HG03565 (cell line): ENCODE results near the gene ZDHHC23.

Experiments used
- ATAC-seq: cut with Tn5 transposase; IDR thresholded peaks from one replicate; pipeline ENCODE4 v1.9.1; 2021; ENCODE audit warnings: mild to moderate bottlenecking, moderate library complexity; ENCODE audit not compliant: unreplicated experiment

The ZDHHC23 gene, protein sequence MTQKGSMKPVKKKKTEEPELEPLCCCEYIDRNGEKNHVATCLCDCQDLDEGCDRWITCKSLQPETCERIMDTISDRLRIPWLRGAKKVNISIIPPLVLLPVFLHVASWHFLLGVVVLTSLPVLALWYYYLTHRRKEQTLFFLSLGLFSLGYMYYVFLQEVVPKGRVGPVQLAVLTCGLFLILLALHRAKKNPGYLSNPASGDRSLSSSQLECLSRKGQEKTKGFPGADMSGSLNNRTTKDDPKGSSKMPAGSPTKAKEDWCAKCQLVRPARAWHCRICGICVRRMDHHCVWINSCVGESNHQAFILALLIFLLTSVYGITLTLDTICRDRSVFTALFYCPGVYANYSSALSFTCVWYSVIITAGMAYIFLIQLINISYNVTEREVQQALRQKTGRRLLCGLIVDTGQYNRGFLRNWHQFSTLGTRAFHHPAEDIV

DNA sequence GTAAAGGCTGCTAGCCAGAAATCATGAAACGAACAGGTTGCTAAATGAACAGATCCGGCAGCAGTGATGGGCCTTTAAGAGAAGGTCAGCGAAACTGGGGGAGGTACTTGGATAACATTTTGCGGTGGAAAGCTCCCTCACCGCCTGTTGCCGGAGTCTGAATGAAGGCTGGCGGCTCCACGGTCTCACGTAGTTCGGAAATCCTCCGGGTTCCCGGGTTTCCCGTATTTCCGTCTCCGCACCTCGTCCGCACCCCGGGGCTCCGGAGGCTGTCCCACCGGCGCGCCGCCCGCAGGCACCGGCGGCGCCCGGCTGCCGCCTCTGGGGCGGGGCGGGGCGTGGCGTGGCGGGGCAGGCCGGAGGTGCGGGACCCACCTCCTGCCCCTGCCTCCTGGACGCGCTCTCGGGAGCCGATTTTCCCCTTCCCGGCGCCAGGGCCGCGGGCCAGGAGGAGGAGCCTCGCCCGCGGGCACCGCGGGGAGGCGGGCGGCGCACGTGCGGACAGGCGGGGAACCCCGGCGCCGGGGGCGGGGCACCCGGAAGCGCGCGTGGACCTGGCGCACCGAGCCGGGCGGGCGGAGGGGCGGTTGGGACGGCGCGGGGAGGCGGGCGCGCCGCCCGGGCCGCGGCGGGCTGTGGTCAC lies at the start of gene ZDHHC23:
Gene ZDHHC23 (plus strand): TSS at position 642 of the 643 bp plus-strand sequence. CDS start 790 bp downstream, outside the sequence.
- ATAC-seq = peak; percentile 57

GRCh38 chr3:113898892-113899291 lies 48.9 kb upstream of the ZDHHC23 start:
- ATAC-seq = no peak

DNA sequence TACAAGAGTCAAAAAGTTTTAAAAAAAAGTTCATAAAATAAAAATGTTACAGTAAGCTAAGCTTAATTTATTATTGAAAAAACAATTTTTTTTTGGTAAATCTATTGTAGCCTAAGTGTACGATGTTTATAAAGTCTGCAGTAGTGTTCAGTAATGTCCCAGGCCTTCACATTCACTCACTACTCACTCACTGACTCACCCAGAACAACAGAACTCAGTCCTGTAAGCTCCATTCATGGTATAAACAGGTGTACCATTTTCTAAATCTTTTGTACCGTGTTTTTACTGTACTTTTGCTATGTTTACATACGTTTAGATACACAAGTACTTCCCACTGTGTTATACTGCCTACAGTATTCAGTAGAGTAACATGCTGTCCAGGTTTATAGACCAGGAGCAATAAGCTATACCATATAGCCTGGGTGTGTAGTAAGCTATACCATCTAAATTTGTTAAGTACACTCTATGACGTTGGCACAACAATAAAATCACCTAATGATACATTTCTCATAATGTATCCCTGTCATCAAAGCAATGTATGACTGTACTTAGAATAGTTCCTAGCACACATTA lies 41.2 kb upstream of the ZDHHC23 start:
- ATAC-seq = no peak

GRCh38 chr3:113908133-113908532 lies 39.7 kb upstream of the ZDHHC23 start:
- no peak for ATAC-seq

DNA sequence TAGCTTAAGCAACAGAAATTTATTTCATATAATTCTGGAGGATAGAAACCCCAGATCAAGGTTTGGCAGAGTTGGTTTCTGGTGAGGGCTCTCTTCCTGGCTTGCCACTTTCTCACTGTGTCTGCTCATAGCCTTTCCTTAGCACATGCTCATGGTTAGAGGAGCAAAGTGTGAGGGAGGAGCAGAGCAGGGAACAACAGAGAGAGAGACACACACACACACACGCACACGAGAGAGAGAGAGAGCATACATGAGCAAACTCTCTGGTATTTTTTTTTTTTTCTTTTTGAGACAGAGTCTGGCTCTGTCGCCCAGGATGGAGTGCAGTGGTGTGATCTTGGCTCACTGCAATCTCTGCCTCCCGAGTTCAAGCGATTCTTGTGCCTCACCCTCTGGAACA lies 36.8 kb upstream of the ZDHHC23 start:
- no peak for ATAC-seq

GRCh38 chr3:113912552-113913236 lies 35.1 kb upstream of the ZDHHC23 start:
- ATAC-seq = peak; percentile 79

GRCh38 chr3:113914646-113915045 lies 33.2 kb upstream of the ZDHHC23 start:
- no peak for ATAC-seq

DNA sequence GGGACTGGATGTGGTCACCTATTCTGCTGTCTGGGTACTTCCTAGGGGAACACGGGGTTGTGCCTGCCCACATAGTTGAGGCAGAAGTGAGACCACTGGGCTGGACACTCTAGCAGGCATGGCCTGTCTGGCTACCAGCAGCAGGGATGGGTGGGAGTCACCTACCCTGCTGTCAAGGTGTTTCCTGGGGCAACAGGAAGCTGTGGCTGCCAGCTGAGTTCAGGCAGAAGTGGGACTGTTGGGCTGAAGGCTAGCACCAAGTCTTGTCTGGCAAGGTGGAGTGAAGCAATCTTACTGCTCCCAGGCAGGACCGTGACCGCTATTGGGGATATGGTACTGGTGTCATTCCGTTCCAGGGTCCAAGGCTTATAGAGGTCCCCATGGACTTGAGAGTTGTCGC lies 20.3 kb upstream of the ZDHHC23 start:
- no peak for ATAC-seq

DNA sequence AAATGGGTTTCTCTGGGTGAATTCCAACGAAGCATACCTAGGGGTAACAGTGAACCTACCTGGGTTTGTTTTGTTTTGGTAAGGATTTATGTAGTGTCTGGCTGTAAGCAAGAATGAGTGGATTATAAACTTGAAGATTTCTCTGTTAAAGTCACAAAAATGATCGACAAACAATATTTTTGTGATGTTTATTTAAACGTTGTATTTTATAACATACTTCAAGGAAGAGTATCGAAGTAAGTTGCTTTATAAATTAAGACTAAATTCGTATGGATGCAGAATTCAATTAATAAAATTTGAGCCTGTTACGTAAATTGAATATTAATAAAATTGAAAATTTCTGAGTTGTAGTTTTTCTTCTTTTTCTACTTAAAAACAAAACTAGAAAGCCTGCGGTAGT lies 982 bp upstream of the ZDHHC23 start:
- no peak for ATAC-seq

- ATAC-seq = peak; percentile 33
Observed at GRCh38 chr3:113948015-113948917, 453 bp downstream of the ZDHHC23 start.

DNA sequence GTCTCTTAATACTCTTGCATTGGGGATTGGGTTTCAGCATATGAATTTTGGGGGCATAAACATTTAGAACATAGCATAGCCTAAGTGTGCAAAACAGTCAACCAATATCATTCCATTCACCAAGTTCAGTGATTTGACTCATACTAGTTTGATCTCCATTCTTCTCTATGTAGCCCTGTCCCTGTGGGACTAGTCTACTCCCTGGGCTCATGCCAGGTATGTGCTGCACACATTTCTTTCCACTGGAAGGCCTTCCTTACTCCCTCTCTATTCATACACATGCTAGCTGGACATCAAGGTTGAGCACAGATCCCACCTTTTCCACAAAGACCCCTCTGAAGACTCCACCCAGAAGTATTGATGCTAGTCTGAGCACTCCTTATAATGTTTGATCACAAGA lies 5.1 kb downstream of the ZDHHC23 start:
- ATAC-seq = no peak

- ATAC-seq = no peak
Observed at GRCh38 chr3:113953677-113954076, 5.9 kb downstream of the ZDHHC23 start.

DNA sequence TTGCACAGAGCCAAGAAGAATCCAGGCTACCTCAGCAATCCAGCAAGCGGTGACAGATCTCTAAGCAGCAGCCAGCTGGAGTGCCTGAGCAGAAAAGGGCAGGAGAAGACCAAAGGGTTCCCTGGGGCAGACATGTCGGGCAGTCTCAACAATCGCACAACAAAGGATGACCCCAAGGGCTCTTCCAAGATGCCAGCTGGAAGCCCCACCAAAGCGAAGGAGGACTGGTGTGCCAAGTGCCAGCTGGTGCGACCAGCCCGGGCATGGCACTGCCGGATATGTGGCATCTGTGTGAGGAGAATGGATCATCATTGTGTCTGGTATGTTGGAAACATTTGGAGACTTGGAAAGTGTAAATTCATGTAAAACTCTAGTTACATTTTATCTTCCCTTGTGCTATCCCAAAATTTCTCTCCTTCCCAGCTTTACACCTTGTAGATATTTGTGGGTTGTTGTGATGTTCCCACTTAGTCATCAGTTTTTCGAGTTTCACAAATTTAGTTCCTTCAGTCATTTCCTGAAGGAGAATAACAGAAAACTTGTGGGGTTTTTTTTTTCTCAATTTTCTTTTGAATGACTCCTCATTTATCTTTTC lies 6.4 kb downstream of the ZDHHC23 start:
- ATAC-seq = no peak

DNA sequence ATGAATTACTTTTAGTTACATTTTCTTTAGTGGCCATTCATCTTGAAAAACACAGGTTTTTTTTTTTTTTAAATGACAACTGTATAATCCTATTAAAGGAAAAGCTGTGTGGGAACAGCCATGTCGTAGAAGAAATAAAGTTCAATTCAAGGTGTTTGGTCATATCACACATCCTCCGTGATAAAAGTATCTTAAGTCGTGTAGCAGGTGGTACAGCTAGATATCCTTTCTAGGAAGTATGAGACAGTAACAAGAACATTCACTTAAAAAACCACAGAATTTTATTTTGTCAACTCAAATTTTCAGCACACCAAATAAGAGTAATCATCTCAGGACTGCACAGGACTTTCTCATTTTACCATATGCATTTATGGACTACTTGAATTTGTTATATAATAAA lies 16.1 kb downstream of the ZDHHC23 start:
- ATAC-seq = no peak

GRCh38 chr3:113966172-113966571 lies 18.4 kb downstream of the ZDHHC23 start:
- ATAC-seq = no peak

DNA sequence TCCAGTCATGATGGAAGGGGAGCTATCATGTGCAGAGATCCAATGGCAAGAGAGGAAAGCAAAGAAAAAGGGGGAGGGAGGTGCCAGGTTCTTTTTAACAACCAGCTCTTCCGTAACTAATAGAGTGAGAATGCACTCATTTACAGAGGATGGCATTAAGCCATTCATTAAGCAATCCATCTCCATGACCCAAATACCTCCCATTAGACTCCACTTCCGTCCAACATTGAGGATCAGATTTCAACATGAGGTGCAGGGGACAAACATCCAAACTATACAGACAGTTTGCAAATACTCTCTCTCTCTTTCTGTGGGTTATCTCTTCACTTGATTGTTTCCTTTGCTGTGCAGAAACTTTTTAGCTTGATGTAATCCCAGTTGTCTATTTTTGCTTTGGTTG lies 21.2 kb downstream of the ZDHHC23 start:
- no peak for ATAC-seq

DNA sequence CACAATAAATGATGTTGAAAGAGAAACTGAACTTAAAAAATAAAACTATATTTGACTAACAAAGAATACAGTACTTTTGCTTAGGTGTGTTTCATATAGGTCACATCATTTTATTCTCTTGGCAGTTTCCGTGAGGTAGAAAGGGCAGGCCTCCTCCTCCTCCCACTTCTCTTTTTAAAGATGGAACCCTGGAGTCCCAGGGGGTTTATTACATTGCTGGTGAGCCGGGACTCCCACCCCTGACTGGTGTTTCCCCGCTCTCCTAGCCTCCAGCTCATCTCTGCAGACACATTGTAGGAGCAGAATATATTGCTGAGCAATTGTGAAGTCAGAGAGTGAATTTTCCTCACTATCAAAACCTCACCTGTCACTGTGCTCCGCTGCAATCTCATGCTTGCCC lies 30.0 kb downstream of the ZDHHC23 start:
- ATAC-seq = no peak

GRCh38 chr3:113979916-113980315 lies 32.1 kb downstream of the ZDHHC23 start:
- no peak for ATAC-seq

- ATAC-seq = no peak
Observed at GRCh38 chr3:113981803-113982202, 34.0 kb downstream of the ZDHHC23 start.

DNA sequence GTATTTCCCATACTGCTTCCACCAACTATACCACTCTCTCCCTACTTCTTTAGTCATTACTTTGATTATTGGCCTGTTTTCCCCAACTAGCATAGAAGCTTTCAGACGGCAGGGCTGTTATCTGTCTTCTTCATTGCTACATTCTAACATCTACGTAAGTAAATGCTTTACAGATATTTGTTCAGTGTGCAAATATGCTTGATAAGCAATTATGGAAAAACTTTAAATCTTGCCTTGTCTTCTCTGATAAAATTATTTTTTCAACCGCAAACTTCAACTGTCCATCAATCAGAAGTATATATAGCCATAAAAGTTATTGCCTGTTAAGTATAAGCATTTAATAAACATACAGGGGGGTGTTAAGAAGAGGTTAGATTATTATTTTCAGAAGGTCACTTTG lies 35.7 kb downstream of the ZDHHC23 start:
- no peak for ATAC-seq
